HG03139 (cell line): ENCODE measurements around the gene BEND4.
"Not testable (repeated sequence)": the region's sequence is repeated elsewhere in the genome, so short reads cannot be mapped to it uniquely, and the experiment has no call there.

Source experiments
- ATAC-seq: cut with Tn5 transposase; IDR thresholded peaks from one replicate; pipeline ENCODE4 v1.9.1; 2021; ENCODE audit not compliant: unreplicated experiment

Gene BEND4

DNA sequence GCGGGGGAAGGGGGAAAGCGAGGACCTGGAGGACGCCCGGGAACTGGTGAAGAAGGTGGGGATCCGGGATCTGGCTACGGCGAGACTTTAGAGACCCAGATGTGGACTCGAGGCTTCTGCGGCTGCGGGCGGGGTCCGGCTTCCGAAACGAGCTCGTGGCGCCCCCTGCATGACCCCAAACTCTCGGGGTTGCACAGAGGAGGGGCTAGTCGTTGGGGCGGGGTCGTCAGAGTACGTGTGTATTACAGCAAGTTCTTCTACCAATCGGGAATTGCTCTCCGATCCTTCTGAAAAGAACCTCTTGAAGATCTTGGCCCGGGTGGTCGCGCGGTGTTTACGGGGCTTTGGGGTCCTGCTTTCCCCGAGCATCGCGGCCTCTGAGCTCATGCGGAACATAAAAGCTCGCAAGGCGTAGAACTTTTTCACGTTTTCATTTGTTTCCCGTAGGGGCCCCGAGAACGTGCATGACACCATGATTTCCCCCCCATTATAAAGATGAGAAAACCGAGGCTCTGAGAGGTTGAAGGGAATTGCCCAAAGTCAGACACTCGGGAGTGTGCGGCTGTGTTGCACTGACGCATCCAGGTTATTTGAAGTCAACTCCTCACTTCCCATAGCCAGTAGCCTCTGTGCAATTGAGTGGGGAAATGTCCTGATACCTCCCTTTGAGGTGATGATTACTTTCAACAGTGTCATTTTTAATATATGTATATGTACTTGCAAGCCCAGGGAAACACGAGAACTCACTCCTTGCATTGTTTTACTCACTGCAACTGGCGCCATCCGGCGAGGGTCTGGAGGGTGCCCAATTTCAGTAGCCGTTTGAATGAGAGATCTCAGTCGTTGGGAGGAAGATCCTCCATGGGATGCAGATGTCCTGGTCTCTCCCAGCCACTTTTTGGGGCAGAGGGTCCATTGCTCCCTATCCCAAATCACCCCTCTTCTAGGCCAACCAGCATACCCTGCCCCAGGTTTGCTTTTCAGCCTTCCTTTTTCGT, at the start of gene BEND4:
TSS of gene BEND4 (minus strand) at position 149 of the 998 bp plus-strand sequence. CDS start 512 bp downstream, outside the sequence.
- ATAC-seq: peak; percentile 23

DNA sequence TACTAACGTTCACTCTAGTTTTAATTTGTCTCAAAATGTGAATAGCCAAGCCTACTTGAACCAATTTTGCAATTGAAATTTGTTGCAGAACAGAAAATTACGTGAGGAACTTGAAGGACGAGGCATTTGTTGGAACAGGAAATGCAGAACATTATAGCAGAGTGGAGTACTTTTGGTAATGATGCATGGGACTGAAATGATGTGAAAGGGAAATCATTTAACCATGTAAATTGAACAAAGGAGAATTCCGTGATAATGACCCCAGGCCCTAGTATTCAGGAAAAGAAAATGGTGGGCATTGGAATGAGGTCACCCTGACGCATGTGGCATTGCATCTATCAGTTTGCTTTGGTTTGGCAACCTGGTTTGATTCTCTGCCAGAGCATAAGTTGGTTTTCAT, 44.9 kb upstream of the BEND4 start:
- ATAC-seq: no peak

DNA sequence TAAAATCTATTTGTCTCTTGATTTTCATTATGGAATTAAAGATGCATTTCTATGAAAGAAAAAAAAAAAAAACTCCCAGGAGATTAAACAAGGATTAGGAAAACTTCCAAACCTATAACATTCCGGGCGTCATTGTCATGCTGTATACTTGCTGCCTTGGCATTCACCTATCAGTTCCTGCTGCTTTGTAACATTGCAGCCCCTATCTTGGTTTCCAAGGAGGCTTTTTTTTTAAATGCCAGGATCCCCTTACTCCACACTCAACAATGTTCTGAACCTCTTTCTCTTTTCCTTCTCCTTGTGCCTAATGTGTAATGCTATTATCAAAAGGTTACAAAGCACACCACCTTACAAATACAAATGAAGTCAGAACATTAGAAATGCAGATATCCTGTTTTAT, 20.5 kb upstream of the BEND4 start:
- ATAC-seq: no peak

DNA sequence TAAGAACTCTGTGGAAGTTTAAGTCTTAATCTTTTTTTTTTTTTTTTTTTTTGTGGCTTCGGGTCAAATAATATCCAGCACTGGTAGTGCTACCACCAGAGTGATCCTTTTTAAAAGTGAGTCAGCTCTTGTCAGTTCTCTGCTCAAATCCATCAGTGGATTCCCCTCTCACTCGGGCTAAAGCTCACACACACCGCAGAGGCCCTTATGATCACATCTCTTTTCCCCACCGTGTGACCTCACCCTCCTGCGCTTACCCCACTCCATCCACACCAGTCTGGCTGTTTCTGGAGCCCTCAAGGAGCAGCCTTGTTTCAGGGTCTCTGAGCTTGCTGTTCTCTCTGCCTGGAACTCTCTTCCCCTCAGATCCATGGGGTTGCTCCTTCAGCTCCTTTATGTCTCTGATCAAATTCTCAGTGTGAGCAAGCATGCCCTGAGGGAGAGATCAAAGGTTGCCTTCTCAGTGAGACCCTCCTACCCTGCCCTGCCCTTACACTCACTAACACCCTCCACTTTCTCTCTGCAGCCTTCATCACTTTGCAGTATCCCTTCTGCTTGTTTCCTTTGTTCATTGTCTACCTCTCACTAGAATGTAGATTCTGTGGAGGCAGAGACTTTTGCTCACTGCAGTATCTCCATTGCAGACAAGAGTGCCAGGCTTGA, 19.8 kb upstream of the BEND4 start:
- ATAC-seq: no peak

DNA sequence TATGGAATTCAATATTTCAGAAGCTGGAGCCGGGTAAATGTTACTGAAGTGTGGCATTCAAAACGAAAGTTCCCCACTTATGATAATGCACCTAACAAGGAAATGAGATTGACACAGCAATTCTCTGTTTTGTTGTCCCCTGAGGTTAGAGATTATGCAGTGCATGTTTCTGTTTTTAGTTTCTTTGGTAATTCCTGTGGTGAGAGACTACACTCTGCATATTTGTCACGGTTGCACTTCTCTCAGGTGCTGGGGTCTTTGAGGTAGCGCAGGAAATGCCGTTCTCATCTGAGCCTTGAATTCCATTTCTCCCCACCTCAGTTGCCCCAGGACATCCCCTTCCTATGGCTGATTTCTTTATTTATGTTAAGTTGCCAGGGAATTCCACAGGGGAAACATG, 15.3 kb upstream of the BEND4 start:
- peak; percentile 99 for ATAC-seq

DNA sequence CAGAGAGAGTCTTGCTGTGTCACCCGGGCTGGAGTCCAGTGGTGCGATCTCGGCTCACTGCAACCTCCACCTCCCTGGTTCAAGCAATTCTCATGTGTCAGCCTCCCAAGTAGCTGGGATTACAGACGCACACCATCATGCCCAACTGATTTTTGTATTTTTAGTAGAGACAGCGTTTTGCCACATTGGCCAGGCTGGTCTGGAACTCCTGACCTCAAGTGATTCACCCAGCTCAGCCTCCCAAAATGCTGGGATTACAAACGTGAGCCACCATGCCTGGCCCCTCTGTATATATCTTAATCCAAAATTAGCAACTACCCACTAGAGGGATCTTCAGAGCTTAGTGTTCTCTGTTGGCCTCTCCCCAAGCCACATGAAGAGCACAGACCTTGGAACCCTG, 13.7 kb upstream of the BEND4 start:
- not testable (repeated sequence) for ATAC-seq

DNA sequence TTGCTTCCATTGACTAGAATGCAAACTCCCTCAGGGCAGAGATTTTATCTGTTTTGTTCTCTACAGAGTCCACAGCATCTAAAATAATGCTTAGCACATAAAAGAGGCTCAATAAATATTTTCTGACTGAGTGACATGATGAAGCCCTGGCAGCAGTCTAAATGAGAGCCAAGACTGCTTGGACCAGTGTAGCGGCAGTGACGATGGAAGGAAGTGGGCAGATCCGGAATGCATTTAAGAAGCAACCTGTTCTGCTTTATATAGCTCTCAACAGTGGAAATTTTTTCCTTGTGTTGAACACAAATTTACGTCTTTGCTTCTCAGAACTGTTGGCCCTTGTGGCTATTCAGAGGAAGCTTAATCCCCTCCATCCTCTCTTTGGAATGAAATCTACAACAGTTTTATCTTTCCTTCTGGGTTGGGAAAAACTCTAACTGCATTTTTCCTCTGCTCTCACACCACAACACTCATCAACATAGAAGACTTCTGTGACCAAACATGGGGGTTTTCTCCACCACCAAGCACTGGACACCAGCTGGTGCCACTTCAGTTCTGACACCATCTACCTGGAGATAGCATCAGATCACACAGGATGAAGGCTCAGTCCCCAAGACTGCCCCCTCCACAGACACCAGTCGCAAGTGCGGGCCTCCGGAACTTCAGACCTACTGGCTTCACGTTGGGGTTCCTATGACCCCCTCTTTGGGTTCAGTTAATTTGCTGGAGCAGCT, 7.0 kb upstream of the BEND4 start:
- peak; percentile 60 for ATAC-seq

DNA sequence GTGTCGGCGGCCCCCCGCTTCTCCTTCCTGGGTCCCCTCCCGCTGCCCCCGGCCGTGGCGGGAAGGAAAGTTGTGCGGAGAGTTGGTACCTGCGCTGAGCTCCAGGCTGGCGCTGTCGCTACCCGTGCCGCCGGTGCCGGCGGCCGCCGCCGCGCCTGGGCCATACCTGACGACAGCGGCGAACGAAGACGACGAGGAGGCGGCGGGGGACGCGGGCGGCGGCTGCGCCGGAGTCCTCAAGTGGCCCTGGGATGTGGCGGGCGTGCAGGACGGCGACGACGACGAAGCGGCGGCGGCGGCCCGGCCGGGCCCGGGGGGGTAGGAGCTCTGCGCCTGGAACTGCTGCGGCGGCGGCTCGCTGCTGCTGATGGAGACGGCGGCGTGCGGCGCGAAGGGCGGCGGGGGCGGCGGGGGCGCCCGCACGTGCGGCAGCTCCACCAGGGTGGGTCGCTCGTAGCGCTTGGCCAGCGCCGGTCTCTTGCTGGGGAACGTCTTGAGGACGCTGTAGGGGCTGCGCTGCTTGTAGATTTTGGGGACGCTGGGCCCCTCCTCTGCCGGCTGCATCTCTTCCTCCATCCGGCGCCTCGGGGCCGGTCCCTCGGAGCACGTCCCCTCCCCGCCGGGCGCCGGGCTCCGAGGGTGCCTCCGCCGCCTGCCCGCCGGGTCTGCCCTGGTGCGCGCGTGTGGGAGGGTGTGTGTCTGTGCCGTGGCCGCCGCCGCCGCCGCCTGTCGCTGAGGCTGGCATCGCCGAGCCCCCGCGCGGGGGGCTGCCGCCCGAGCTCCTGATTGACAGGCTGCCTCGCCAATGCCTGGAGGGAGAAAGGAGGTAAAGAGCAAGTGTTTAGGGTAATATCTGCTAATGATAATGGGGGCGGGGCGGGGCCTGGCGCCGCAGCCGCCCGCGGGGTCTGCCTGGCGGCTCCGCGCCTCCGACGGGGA, 618 bp downstream of the BEND4 start:
- peak; percentile 59 for ATAC-seq

DNA sequence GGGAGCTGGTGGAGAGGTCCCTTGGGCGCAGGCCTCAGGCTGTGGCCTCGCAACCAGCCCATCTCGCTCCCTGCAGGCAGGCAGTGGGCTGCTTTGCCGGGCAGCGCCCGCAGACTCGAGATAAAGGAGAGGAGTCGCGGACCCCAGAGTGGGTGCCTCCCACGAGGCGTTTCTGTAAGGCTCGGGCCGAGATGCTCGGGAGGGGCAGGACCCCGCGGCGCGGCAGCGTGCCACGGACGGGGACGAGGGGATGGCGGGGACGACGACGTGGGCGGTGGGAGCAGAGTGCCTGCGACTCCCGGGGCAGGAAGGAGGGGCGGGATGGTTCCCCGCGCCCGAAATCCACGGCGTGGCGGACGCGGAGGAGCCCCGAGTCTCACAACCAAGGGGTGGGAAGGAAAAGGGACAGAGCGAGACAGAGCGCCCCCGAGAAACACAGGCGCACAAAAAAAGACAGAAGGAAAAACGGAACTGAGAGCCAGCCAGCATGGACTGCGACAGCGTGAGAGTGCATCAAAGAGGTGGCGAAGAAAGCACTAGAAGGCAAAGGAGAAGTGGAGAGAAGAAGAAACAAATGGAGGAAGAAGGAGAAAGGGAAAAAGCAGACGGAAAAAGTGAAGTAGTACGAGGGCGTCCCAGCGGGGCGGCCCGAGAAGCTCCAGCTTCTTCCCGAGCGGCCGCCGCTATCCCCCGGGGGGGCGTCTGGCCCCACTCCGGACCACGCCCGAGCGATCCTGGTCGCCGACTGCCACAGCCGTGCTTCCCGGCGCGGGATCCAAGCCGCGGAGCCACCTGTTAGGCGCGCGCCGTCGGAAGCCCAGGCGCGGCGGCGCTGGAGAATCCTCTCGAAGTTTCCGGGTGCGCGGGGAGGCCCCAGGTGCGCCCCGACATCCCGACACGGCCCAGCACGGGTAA, 1.5 kb downstream of the BEND4 start:
- ATAC-seq: peak; percentile 28

DNA sequence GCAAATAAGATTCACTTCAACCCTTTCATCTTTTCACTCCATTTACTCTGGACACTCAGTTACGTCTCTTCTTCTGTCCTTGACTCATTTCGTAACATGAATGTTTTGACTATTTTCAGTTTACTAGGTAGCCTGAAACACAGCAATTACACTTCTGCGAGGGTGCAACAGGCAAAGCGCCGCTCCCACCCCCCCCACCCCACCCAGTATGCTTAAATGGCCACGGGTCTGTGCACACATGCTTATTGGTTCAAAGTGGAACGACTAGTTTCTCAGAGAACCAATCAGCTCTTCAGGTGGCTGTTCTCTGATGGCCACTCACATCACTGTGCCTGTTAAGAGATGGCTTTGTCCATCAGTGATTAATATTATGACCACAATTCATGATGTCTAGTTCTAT, 3.5 kb downstream of the BEND4 start:
- ATAC-seq: no peak

DNA sequence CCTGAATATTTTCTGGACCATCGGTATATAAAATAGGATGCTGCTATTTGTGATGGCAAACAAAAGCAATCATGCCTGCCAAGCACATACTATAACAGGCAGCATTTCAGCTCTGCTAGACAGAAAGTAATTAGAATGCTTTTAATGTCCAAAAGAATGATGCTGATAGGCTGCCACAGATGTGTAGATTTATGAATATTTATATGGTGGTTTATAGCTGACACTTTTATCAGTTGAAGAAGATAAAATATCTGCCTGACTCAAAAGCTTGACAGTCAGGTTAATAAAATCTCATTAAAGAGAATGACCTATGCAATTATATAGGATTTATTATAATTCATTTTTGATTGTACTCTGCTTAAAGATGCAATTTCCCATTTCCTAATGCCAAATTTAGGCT, 4.0 kb downstream of the BEND4 start:
- ATAC-seq: no peak

DNA sequence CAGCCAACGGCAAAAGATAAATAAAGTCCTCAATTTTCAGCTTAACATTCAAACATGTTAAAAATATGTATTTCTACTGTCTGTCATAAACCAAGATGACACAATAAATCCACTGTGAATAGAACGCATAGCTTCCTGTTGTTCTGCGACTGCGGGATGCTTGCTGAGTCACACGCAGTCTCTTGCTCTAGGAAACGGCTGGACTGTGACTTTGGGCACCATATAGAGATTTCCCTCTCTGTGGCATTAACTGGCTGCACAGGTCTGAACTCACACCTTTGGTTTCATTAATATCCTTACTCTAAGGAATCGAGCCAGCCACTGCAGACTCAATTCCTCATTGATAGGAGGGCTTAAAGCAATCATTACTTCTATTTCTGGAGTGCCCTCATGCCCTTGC, 8.4 kb downstream of the BEND4 start:
- no peak for ATAC-seq

DNA sequence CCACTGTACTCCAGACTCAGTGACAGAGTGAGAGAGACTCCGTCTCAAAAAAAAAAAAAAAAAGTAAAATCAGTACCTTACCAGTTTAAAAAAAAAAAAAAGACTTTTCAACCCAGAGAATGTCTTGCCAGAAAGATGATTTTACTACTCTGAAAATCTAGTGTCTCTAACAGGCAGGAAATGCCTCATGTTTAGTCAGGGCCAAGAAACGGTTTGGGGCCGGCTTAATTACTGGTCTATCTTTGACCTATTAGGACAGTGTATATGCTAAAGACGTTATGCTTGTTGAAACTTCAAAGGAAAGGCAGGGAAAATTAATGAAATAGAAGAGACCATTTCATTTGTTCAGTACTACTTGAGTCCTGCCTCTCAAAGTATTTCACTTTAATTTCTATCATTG, 9.9 kb downstream of the BEND4 start:
- ATAC-seq: no peak

DNA sequence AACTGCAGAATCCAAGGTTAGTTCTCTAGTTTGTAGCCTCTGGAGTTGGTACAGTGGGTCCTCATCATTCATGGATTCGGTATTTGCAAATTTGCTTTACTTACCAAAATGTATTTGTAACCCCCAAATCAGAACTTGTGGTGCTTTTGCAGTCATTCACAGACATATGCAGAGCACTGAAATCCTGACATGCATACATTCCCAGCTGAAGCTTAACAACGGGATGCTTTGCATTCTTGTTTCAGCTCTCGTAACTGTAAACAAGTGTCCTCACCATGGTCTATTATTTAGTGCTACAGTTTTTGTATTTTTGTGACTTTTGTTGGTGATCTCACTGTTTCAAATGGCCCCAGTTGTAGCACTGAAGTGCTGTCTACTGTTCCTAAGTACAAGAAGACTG, 16.1 kb downstream of the BEND4 start:
- no peak for ATAC-seq

DNA sequence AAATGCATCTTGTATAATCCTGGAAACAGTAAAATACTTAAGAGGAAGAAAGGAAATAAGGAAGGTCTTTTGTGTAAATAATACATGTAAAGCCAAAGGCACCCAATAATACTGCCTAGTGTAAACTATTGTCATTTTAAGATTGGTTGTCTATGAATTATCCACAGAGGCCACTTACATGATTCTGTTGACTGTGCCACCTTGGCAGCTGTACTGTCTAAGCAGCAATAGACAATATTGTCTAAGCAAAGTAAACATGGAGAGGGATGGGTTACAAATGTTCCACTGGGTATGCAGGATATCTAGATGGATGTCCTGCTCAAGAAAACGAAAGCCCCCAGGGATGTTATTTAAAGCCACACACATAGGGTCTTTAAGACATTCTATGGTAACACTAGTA, 19.4 kb downstream of the BEND4 start:
- no peak for ATAC-seq

DNA sequence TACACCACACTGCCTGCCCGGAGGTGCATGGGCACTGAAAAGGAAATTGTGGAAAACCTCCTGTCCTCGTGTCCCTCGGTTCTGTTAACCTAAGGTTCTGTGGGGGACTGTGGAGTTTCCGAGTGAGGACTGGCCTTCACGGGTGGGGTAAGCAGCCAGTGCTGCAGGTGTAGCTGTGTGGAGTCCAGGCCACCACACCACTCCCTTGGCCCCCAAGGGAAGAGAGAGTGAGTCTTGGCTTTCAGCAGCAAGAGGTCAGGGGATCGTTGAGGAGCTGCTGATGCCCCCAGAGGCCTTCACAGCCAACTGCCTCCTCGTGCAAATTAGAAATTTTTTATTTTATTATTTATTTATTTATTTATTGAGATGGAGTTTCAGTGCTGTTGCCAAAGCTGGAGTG, 20.4 kb downstream of the BEND4 start:
- ATAC-seq: no peak

DNA sequence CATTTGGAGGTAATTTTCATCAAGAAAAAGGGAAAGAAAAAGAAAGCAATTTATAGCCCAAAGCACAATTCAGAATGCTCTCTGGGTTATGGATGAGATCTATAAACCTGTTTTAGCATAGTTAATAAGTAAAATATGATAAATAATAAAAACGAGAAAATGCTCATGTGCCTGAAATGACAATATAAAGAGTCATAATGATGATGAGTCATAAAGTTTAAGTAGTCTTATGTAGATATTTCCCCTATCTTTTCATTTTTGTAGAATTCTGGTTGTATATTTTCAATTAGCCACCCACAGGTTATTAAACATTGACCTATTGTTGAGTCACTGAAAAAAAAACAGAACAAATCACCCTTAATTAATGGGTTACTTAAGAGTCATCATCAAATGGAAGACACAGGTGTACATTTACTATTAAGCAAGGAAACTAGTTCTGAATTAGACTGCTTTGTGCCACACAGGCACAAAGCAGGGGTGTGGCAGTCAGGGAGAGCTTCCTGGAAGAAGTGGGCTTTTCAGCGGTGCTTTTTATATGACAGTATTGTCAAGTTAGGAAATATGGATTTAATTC, 29.3 kb downstream of the BEND4 start:
- ATAC-seq: no peak

DNA sequence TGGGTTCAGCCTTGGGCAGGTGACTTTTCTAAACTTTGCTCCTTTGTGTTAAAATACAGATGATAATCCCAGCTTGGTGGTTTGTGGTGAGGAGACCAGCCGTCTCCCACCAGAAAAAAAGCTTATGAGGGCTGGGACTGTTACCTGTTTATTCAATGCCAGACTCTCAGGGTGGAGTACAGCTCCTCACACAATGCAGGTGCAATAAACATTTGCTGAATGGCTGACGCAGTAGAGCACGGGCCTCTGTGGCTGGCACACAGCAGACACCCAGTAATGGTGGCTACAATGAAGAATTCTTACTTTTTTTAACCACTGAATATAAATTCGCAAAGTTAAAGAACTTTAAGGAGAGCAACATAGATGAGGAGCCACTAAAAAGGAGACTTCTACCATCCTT, 30.2 kb downstream of the BEND4 start:
- no peak for ATAC-seq

DNA sequence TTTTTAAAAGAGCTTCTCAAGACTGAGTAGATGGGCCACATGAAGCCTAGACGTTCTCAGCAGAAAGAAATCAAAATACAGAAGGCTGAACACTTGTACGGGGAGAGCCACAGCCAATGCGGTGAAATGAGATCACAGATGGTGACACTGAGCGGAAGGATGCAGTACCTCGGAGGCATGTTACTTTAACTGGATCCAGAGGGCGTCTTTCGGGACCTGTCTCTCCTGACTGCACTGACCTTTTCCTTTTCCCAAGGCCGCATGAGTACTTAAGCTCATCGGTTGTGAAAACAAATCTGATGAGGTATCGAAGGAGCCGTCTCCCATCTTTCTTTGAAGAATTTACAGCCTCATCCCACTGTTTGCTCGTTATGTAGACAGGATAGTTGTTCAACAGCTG, 32.6 kb downstream of the BEND4 start:
- no peak for ATAC-seq
